ENCODE measurements around the gene TSKU.
A peak's percentile ranks its signal among the peaks of the same experiment; 100 is the strongest.

The TSKU gene

DNA sequence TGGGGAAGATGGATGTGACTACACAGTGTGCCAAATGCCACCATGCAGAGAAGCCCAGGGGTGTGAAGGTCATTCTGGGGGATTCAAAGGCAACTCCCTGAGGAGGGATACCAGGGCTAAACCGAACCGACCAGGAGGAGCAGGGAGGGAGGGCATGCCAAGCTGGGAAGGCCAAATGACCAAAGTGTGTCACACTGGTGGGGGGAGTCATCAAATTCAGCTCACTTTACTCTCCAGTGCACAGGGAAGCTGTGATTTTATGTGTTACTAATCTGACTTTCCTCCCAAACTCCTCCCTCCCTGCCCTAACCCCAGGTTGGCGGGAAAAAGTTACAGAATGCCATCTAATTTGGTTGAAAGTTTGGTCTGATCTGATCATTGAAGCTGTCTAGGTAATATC is 29.7 kb upstream of the TSKU start:
- Histone ChIP-seq H3K79me2 (ENCODE audit: control insufficient read depth, insufficient read depth, low read length, unreplicated experiment) (no peaks in the 10 kb centered on the region), H3K4me1 (ENCODE audit: control insufficient read depth, insufficient read depth, low read length, unreplicated experiment) (peaks cover 18% of the 10 kb centered on the region), H3K4me3 (ENCODE audit: low read depth, low read length) (peak overlapping the region; percentile 39; the same call in 1 of the 2 replicates), H3K36me3 (ENCODE audit: insufficient read depth, low read length) (no peaks in the 10 kb centered on the region), H3K27ac (ENCODE audit: low read depth, low read length) (no peak overlapping the region), H3K27me3 (ENCODE audit: insufficient read depth, low read length) (no peaks in the 10 kb centered on the region), H2AFZ (ENCODE audit: low read length, unreplicated experiment) (peak overlapping the region; percentile 57)

DNA sequence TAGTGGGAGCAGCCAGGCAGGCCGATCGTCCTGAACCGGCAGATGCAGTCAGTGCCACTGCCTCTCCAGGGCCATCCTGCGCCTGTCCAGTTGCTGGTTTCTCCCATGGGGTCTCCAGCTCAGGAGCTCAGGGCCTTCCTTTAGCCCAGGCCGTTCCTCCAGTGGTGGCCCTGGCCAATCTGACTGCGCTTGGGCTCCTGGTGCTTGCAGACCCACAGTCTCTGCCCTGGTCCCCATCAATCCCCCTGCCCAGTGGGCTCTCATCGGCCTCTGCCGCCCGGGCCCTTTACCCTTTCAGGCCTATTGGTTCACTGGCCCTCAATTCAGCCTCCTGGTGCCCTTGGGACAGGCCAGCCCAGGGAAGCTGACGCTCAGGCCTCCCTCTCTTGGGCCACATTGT is 29.2 kb upstream of the TSKU start:
- H3K27ac ChIP-seq (ENCODE audit: low read depth, low read length) = no peak overlapping the region
- H3K4me3 ChIP-seq (ENCODE audit: low read depth, low read length) = no peak overlapping the region
- H3K36me3 ChIP-seq (ENCODE audit: insufficient read depth, low read length) = no peaks in the 10 kb centered on the region
- H3K27me3 ChIP-seq (ENCODE audit: insufficient read depth, low read length) = no peaks in the 10 kb centered on the region
- no peak overlapping the region for H2AFZ ChIP-seq (ENCODE audit: low read length, unreplicated experiment)
- no peaks in the 10 kb centered on the region for H3K79me2 ChIP-seq (ENCODE audit: control insufficient read depth, insufficient read depth, low read length, unreplicated experiment)
- peaks cover 18% of the 10 kb centered on the region for H3K4me1 ChIP-seq (ENCODE audit: control insufficient read depth, insufficient read depth, low read length, unreplicated experiment)

DNA sequence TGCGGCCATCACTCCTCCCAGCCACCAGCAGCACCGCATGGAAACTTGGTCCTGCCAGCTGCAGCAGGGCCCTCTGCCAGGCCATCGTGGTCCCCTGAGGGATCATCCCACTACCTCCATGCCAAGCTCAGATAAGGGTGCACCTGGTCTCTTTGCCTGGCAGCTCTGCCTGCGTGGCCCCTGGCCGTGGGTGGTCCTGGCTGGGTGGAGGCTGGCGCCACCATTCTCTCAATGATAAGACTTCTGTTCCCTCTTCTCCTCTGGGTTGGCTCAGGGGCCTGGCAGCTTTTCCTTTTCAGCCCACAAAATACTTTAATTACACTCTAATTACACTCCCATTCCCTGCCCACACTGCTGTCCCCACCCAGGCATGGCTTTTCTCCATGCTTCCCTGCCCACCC is 26.8 kb upstream of the TSKU start:
- H3K27me3 ChIP-seq (ENCODE audit: insufficient read depth, low read length) = no peaks in the 10 kb centered on the region
- H3K4me3 ChIP-seq (ENCODE audit: low read depth, low read length) = no peak overlapping the region
- H3K36me3 ChIP-seq (ENCODE audit: insufficient read depth, low read length) = no peaks in the 10 kb centered on the region
- H3K4me1 ChIP-seq (ENCODE audit: control insufficient read depth, insufficient read depth, low read length, unreplicated experiment) = peaks cover 18% of the 10 kb centered on the region
- no peak overlapping the region for H3K27ac ChIP-seq (ENCODE audit: low read depth, low read length)
- no peaks in the 10 kb centered on the region for H3K79me2 ChIP-seq (ENCODE audit: control insufficient read depth, insufficient read depth, low read length, unreplicated experiment)
- H2AFZ ChIP-seq (ENCODE audit: low read length, unreplicated experiment) = no peak overlapping the region

DNA sequence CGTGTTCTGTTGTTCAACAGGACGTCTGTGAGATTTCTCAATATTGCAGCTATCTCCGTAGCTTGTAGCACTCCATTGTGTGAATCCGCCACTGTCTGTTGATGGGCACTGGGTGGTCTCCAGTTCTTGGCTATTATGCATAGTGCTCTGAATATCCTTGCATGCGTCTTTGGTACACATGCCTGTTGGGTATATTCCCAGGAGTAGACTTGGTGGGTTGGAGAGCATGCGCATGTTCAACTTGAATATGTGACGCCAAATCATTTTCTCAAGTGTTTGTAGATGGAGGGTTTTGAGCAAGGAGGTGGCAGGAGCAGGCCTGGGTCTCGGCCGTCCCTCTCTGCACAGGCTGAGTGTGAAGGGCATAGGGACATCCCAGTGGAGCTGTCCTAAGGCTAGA is 24.8 kb upstream of the TSKU start:
- H3K27me3 ChIP-seq (ENCODE audit: insufficient read depth, low read length) = no peaks in the 10 kb centered on the region
- H3K27ac ChIP-seq (ENCODE audit: low read depth, low read length) = no peak overlapping the region
- no peak overlapping the region for H3K4me3 ChIP-seq (ENCODE audit: low read depth, low read length)
- H3K4me1 ChIP-seq (ENCODE audit: control insufficient read depth, insufficient read depth, low read length, unreplicated experiment) = peaks cover 8% of the 10 kb centered on the region
- H2AFZ ChIP-seq (ENCODE audit: low read length, unreplicated experiment) = no peak overlapping the region
- no peaks in the 10 kb centered on the region for H3K79me2 ChIP-seq (ENCODE audit: control insufficient read depth, insufficient read depth, low read length, unreplicated experiment)
- no peaks in the 10 kb centered on the region for H3K36me3 ChIP-seq (ENCODE audit: insufficient read depth, low read length)

DNA sequence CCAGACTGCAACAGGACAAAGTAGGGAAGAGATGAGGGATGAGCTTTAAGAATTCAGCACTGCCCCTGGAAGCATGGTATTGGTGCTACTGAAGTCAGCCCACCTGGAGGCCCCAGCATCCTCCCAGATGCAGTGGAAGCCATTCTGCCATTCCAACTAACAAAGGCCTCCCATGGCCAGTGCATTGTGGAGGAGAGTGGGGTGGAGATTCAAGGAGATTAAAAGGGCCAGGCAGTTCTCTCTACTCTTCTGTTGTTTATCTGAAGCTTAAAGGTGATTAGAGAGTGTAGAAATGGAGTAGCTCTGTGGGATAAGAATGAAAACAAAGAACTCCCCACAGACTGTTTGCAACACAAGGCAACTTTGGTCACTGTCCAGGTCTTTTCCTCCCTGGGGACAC is 24.1 kb upstream of the TSKU start:
- H3K36me3 ChIP-seq (ENCODE audit: insufficient read depth, low read length) = no peaks in the 10 kb centered on the region
- no peak overlapping the region for H2AFZ ChIP-seq (ENCODE audit: low read length, unreplicated experiment)
- no peaks in the 10 kb centered on the region for H3K79me2 ChIP-seq (ENCODE audit: control insufficient read depth, insufficient read depth, low read length, unreplicated experiment)
- no peak overlapping the region for H3K4me3 ChIP-seq (ENCODE audit: low read depth, low read length)
- no peaks in the 10 kb centered on the region for H3K27me3 ChIP-seq (ENCODE audit: insufficient read depth, low read length)
- H3K4me1 ChIP-seq (ENCODE audit: control insufficient read depth, insufficient read depth, low read length, unreplicated experiment) = peaks cover 11% of the 10 kb centered on the region
- no peak overlapping the region for H3K27ac ChIP-seq (ENCODE audit: low read depth, low read length)

DNA sequence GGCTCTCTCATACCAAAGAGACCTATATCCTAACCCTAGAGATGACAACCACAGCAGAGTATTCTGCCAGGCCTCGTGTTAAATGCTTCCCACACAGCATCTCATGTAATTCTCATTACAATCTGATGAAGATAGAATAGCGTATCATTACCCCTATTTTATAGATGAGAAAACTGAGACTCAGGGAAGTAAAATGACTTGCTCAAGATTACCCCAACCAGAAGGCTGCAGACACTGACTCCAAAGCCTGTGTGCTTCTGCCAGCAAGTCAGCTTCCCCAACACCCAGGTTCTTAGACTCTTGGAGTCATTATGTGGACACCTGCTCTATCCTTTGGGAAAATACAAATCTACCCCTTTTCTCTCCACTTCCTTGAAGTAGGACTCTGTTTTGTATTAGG is 23.6 kb upstream of the TSKU start:
- H2AFZ ChIP-seq (ENCODE audit: low read length, unreplicated experiment) = no peak overlapping the region
- no peak overlapping the region for H3K27ac ChIP-seq (ENCODE audit: low read depth, low read length)
- H3K4me1 ChIP-seq (ENCODE audit: control insufficient read depth, insufficient read depth, low read length, unreplicated experiment) = peaks cover 15% of the 10 kb centered on the region
- H3K4me3 ChIP-seq (ENCODE audit: low read depth, low read length) = no peak overlapping the region
- no peaks in the 10 kb centered on the region for H3K79me2 ChIP-seq (ENCODE audit: control insufficient read depth, insufficient read depth, low read length, unreplicated experiment)
- no peaks in the 10 kb centered on the region for H3K36me3 ChIP-seq (ENCODE audit: insufficient read depth, low read length)
- H3K27me3 ChIP-seq (ENCODE audit: insufficient read depth, low read length) = no peaks in the 10 kb centered on the region

DNA sequence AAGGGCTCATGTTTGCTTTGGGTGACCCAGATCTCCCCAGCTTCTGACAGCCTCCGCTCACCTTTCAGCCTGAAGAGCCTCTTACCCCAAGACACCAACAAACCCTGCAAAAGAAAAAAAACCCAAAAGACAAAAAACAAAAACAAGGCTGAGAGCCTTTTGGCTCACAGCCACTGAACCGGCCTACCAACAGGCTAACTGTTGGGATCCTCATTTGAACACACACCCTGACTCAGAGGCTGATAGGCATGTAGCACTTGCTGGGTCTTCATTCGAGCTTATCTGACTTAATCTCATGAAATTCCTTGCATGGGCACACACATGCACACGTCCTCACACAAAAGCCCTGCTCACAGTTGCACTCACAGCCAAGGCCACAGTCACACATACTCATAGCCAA is 22.9 kb upstream of the TSKU start:
- Histone ChIP-seq H2AFZ (ENCODE audit: low read length, unreplicated experiment) (no peak overlapping the region), H3K27me3 (ENCODE audit: insufficient read depth, low read length) (no peaks in the 10 kb centered on the region), H3K27ac (ENCODE audit: low read depth, low read length) (no peak overlapping the region)

DNA sequence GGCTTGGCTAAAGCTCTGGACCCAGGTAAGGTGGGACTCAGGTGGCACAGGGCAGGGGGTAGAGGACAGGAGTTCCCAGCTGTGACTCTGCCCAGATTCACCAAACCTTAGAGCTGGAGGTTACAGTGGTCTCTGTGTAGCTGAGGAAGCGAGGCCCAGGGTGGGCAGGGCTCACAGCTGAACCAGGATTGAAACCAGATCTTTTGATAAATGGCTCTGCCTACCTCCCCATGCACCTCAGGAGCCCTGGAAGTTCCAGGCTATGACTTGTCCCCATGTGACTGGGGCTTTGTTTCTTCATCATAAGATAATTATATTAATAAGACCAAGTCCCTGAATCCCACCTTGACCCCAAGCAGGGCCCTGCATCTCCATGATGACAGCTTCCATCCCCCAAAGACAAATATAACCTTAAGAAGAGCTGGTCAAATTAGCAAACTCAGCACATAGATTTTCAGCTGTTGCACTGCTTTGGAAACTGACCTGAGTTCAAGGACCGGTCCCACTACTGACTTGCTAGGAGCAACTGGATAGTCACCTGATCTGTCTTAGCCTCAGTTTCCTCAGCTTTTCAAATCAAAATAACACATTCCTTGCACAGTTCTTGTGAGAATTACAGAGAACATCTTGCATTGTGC is 21.3 kb upstream of the TSKU start:
- Histone ChIP-seq H3K27me3 (ENCODE audit: insufficient read depth, low read length) (no peaks in the 10 kb centered on the region), H3K4me1 (ENCODE audit: control insufficient read depth, insufficient read depth, low read length, unreplicated experiment) (peaks cover 17% of the 10 kb centered on the region), H3K4me3 (ENCODE audit: low read depth, low read length) (no peak overlapping the region), H3K79me2 (ENCODE audit: control insufficient read depth, insufficient read depth, low read length, unreplicated experiment) (no peaks in the 10 kb centered on the region), H2AFZ (ENCODE audit: low read length, unreplicated experiment) (no peak overlapping the region), H3K27ac (ENCODE audit: low read depth, low read length) (no peak overlapping the region), H3K36me3 (ENCODE audit: insufficient read depth, low read length) (no peaks in the 10 kb centered on the region)

More for the DNA sequence above, 22.9 kb upstream of the TSKU start:
- Histone ChIP-seq H3K4me3 (ENCODE audit: low read depth, low read length) (no peak overlapping the region), H3K36me3 (ENCODE audit: insufficient read depth, low read length) (no peaks in the 10 kb centered on the region), H3K79me2 (ENCODE audit: control insufficient read depth, insufficient read depth, low read length, unreplicated experiment) (no peaks in the 10 kb centered on the region), H3K4me1 (ENCODE audit: control insufficient read depth, insufficient read depth, low read length, unreplicated experiment) (peaks cover 17% of the 10 kb centered on the region)

DNA sequence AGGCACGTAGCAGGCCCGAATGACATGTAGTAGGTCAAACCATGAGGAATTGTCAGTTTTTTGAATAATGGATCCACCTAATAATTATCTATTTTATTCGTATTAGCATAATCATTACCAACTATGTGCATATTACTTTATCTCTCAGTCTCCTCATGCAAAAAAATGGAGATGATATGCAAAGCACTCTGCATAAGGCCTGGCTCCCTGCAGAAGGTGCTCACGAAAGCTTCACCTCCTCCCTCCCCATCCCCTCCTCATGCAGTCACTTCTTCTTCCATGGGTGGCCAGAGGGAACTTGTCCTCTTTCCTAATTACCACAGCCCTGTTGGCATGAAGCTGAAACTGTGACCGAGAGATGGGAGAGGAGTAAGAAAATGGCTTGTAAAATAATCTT is 20.8 kb upstream of the TSKU start:
- Histone ChIP-seq H3K79me2 (ENCODE audit: control insufficient read depth, insufficient read depth, low read length, unreplicated experiment) (no peaks in the 10 kb centered on the region), H3K4me3 (ENCODE audit: low read depth, low read length) (no peak overlapping the region), H3K27me3 (ENCODE audit: insufficient read depth, low read length) (no peaks in the 10 kb centered on the region), H3K36me3 (ENCODE audit: insufficient read depth, low read length) (no peaks in the 10 kb centered on the region), H3K27ac (ENCODE audit: low read depth, low read length) (no peak overlapping the region), H2AFZ (ENCODE audit: low read length, unreplicated experiment) (no peak overlapping the region), H3K4me1 (ENCODE audit: control insufficient read depth, insufficient read depth, low read length, unreplicated experiment) (peaks cover 17% of the 10 kb centered on the region)

DNA sequence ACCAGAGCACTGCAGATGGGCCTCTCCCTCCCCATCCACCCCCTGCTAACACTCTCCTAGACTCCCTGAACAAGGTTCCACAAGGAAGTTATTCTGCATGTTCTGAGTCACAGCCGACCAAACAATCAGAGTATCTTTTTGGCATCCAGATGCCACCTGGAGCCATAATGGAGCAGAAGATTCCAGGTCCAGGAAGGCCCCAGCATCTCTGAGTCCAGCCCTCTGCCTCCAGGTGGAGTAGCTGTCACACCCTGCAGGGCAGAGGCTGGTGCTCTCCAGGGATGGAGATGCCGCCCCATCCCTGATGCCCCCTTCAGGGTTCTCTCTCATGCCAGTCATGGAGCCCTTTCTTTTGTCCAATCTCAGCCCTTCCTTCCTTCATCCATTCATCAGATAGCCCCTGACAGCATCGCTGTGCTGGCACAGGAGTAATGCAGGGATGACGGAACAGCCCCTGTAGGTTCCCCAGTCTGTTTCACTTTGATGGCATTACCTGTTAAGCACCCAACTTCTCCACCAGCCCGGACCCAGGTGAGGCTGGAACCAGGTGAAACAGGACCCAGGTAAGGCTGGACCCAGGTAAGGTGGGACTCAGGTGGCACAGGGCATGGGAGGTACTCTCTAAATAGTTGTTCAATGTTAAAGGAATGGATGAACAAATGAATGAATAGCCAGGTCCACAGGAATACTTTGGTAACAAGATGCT is 20.1 kb upstream of the TSKU start:
- H3K27ac ChIP-seq (ENCODE audit: low read depth, low read length) = peak overlapping the region; percentile 73; the same call in 1 of the 2 replicates
- H2AFZ ChIP-seq (ENCODE audit: low read length, unreplicated experiment) = peak overlapping the region; percentile 45
- H3K4me3 ChIP-seq (ENCODE audit: low read depth, low read length) = no peak overlapping the region
- H3K4me1 ChIP-seq (ENCODE audit: control insufficient read depth, insufficient read depth, low read length, unreplicated experiment) = peaks cover 17% of the 10 kb centered on the region
- H3K27me3 ChIP-seq (ENCODE audit: insufficient read depth, low read length) = no peaks in the 10 kb centered on the region
- no peaks in the 10 kb centered on the region for H3K36me3 ChIP-seq (ENCODE audit: insufficient read depth, low read length)
- no peaks in the 10 kb centered on the region for H3K79me2 ChIP-seq (ENCODE audit: control insufficient read depth, insufficient read depth, low read length, unreplicated experiment)
